GM19099 (cell line): ENCODE results near the gene PARD3.

Experiments
- POLR2A ChIP-seq: IDR thresholded peaks from 3 replicates; pipeline ENCODE4 v1.6.1; 2011; ENCODE audit warnings: low read depth; ENCODE audit not compliant: insufficient read length; ENCODE audit errors: extremely low read depth

Gene PARD3

GRCh38 chr10:34682580-34682979, 132.5 kb downstream of the PARD3 start:
- TF ChIP-seq POLR2A: no peak

- TF ChIP-seq POLR2A: no peak
These were observed 133.2 kb downstream of the PARD3 start for GRCh38 chr10:34681933-34682332.

GRCh38 chr10:34679177-34679576, 135.9 kb downstream of the PARD3 start:
- no peak for TF ChIP-seq POLR2A

- no peak for TF ChIP-seq POLR2A
These were observed 137.5 kb downstream of the PARD3 start for GRCh38 chr10:34677591-34677990.

- no peak for TF ChIP-seq POLR2A
These were observed 138.0 kb downstream of the PARD3 start for GRCh38 chr10:34677132-34677531.

GRCh38 chr10:34674176-34674575, 140.9 kb downstream of the PARD3 start:
- no peak for TF ChIP-seq POLR2A

- no peak for TF ChIP-seq POLR2A
These were observed 145.0 kb downstream of the PARD3 start for GRCh38 chr10:34670081-34670480.

GRCh38 chr10:34669079-34669478, 146.0 kb downstream of the PARD3 start:
- no peak for TF ChIP-seq POLR2A

GRCh38 chr10:34667177-34667576, 147.9 kb downstream of the PARD3 start:
- no peak for TF ChIP-seq POLR2A

- TF ChIP-seq POLR2A: no peak
These were observed 148.9 kb downstream of the PARD3 start for GRCh38 chr10:34666008-34666704.

GRCh38 chr10:34664706-34665105, 150.4 kb downstream of the PARD3 start:
- TF ChIP-seq POLR2A: no peak

GRCh38 chr10:34661580-34661979, 153.5 kb downstream of the PARD3 start:
- TF ChIP-seq POLR2A: no peak

- TF ChIP-seq POLR2A: no peak
These were observed 156.2 kb downstream of the PARD3 start for GRCh38 chr10:34658934-34659333.

GRCh38 chr10:34656661-34657060, 158.4 kb downstream of the PARD3 start:
- TF ChIP-seq POLR2A: no peak

- TF ChIP-seq POLR2A: no peak
These were observed 159.6 kb downstream of the PARD3 start for GRCh38 chr10:34655286-34656170.

- no peak for TF ChIP-seq POLR2A
These were observed 160.9 kb downstream of the PARD3 start for GRCh38 chr10:34654211-34654610.
